HepG2 (cell line): Measurements from ENCODE around the gene ZNF607. TPM values are rescaled to one million over a fixed set of nuclear protein-coding genes. Genes with fewer than 3 reads are reported as not detected.

Experiments used
- ARID2 ChIP-seq: sonication (generic); formaldehyde crosslinking; IDR thresholded peaks from 2 replicates; pipeline ENCODE4 v1.8.1; 2022; ENCODE audit warnings: mild to moderate bottlenecking, missing genetic modification reagents, borderline replicate concordance
- CHD2 ChIP-seq: IDR thresholded peaks from 2 replicates; pipeline ENCODE4 v1.6.1; 2011; ENCODE audit warnings: low read depth, low read length, improper control_type of control experiment
- EHMT2 ChIP-seq: fragments of 200-600 bp; sonication (generic); IDR thresholded peaks from 2 replicates; pipeline ENCODE4 v1.7.0; 2017; ENCODE audit warnings: antibody characterized with exemption, low read depth, low read length, borderline replicate concordance
- KDM5A ChIP-seq: fragments of 200-600 bp; sonication (generic); IDR thresholded peaks from 2 replicates; pipeline ENCODE4 v1.7.0; 2018; ENCODE audit warnings: antibody characterized with exemption, mild to moderate bottlenecking, low read length, borderline replicate concordance
- NFIB ChIP-seq: sonication (generic); formaldehyde crosslinking; IDR thresholded peaks from 2 replicates; pipeline ENCODE4 v1.9.0; 2021; ENCODE audit warnings: missing genetic modification reagents, mild to moderate bottlenecking, borderline replicate concordance
- PAF1 ChIP-seq: IDR thresholded peaks from 2 replicates; pipeline ENCODE4 v1.6.1; 2016; ENCODE audit warnings: missing genetic modification reagents, missing compliant biosample characterization
- SCMH1 ChIP-seq: sonication (generic); formaldehyde crosslinking; IDR thresholded peaks from 2 replicates; pipeline ENCODE4 v1.9.0; 2021; ENCODE audit warnings: missing genetic modification reagents, mild to moderate bottlenecking, borderline replicate concordance
- SP1 ChIP-seq, 2 experiments: fragments of 450-650 bp in 1 of 2; sonication (generic) in 1 of 2; formaldehyde crosslinking in 1 of 2; IDR thresholded peaks; 2 replicates each; pipeline versions ENCODE4 v1.4.0 to v1.6.1; 2016 to 2020; ENCODE audit warnings: missing genetic modification reagents in 1 of 2
- ZNF274 ChIP-seq: sonication (generic); formaldehyde crosslinking; IDR thresholded peaks from 2 replicates; pipeline ENCODE4 v1.5.1; 2020; ENCODE audit warnings: mild to moderate bottlenecking, missing genetic modification reagents
- ZNF326 ChIP-seq: sonication (generic); formaldehyde crosslinking; IDR thresholded peaks from 2 replicates; pipeline ENCODE4 v1.4.0; 2020; ENCODE audit warnings: missing genetic modification reagents, borderline replicate concordance
- ZNF496 ChIP-seq: sonication (generic); formaldehyde crosslinking; IDR thresholded peaks from 2 replicates; pipeline ENCODE4 v1.8.1; 2023; ENCODE audit warnings: mild to moderate bottlenecking, moderate library complexity, missing genetic modification reagents; ENCODE audit not compliant: insufficient replicate concordance
- ZNF737 ChIP-seq: sonication (generic); formaldehyde crosslinking; IDR thresholded peaks from 2 replicates; pipeline ENCODE4 v1.5.0; 2020; ENCODE audit warnings: missing genetic modification reagents, mild to moderate bottlenecking, borderline replicate concordance
- ZNF768 ChIP-seq: sonication (generic); formaldehyde crosslinking; IDR thresholded peaks from 2 replicates; pipeline ENCODE4 v1.4.0; 2020; ENCODE audit warnings: missing genetic modification reagents
- ZSCAN29 ChIP-seq: sonication (generic); formaldehyde crosslinking; conservative IDR thresholded peaks from 2 replicates; pipeline ENCODE4 v1.4.0; 2020; ENCODE audit warnings: mild to moderate bottlenecking, missing genetic modification reagents
- polyA plus RNA-seq, 8 experiments: library from polyadenylated mRNA; depleted of rRNA in 3 of 8; stranded (reverse) in 7 of 8; unstranded in 1 of 8; fragments of >200 nt; fragmentation: Illumina TruSeq in 4 of 8; extraction: Trizol in 4 of 8; gene quantifications; 2 replicates each; pipeline versions ENCODE4 v1.2.1 to v1.2.3, GENCODE V29; 2011 to 2016; ENCODE audit warnings: low read depth in 4 of 8, missing spikeins in 1 of 8, mixed read lengths in 1 of 8; ENCODE audit not compliant: insufficient read depth in 1 of 8
- total RNA-seq, 5 experiments: library from RNA; depleted of rRNA; stranded (reverse); fragments of >200 nt; fragmentation: Illumina TruSeq; extraction: Trizol; gene quantifications; 2 replicates each; pipeline ENCODE4 v1.2.3, GENCODE V29; 2016; ENCODE audit warnings: low read depth in 1 of 5
- TF ChIP-seq, protein P1 (sequence below): sonication (generic); formaldehyde crosslinking; IDR thresholded peaks from 2 replicates; pipeline ENCODE4 v1.4.0; 2020; ENCODE audit warnings: missing genetic modification reagents, borderline replicate concordance
- TF ChIP-seq, protein P2 (sequence below), 2 experiments: fragments of 450-650 bp in 1 of 2; sonication (generic) in 1 of 2; formaldehyde crosslinking; IDR thresholded peaks; 2 replicates each; pipeline versions ENCODE4 v1.5.0 to v1.8.0; 2020 to 2022; ENCODE audit warnings: mild to moderate bottlenecking in 1 of 2, missing genetic modification reagents in 1 of 2
- TF ChIP-seq, protein P3 (sequence below): IDR thresholded peaks from 2 replicates; pipeline ENCODE4 v1.6.1; 2016; ENCODE audit warnings: missing biosample characterization, missing genetic modification reagents, low read depth
- TF ChIP-seq, protein P4 (sequence below): sonication (generic); formaldehyde crosslinking; IDR thresholded peaks from 2 replicates; pipeline ENCODE4 v1.5.0; 2020; ENCODE audit warnings: mild to moderate bottlenecking, missing genetic modification reagents

The ZNF607 gene
- total and polyA plus RNA-seq, 2 of the 13 experiments (the other 11 are each of a cell fraction or from before 2014, with no cell fraction given): 3.8 to 8.3 TPM

DNA sequence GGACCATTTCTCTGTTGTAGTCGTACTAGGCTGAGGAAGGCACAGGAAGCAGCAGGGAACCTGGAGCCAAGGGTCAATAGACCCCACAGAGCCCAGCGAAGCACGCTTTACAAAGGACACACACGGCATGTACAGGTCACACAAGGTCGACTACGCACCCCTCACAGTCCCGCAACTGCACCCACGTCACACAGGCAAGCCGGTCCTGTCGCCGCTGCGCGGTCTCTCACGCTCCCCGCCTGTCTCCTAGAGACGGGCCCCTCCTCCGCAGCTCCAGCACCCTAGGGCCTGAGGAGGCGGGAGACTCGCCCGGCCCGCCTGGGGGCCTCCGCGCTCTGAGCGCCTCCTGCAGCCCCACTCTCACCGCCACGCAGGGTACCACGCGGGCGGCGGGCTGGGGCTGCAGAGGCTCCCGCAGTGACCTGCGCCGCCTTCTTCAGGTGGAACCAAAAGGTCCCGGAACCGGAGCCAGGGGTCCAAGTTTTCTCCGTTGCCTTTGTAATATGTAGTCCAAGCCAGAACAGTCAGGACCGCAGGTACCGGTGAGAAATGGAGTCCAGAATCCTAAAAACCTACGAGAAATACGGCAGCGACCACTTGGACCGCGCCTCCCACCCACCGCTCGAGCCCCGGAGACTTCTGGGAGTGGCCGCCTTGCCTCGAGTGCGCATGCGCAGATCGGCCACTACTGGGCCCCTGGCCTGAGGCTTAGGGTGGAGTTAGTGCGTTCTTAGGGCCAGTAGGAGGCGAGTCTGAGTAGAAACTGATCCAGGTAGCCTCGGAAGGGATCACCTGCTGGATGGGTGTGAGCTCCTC lies at the start of gene ZNF607 (continued):
- TF ChIP-seq, protein P1, sequence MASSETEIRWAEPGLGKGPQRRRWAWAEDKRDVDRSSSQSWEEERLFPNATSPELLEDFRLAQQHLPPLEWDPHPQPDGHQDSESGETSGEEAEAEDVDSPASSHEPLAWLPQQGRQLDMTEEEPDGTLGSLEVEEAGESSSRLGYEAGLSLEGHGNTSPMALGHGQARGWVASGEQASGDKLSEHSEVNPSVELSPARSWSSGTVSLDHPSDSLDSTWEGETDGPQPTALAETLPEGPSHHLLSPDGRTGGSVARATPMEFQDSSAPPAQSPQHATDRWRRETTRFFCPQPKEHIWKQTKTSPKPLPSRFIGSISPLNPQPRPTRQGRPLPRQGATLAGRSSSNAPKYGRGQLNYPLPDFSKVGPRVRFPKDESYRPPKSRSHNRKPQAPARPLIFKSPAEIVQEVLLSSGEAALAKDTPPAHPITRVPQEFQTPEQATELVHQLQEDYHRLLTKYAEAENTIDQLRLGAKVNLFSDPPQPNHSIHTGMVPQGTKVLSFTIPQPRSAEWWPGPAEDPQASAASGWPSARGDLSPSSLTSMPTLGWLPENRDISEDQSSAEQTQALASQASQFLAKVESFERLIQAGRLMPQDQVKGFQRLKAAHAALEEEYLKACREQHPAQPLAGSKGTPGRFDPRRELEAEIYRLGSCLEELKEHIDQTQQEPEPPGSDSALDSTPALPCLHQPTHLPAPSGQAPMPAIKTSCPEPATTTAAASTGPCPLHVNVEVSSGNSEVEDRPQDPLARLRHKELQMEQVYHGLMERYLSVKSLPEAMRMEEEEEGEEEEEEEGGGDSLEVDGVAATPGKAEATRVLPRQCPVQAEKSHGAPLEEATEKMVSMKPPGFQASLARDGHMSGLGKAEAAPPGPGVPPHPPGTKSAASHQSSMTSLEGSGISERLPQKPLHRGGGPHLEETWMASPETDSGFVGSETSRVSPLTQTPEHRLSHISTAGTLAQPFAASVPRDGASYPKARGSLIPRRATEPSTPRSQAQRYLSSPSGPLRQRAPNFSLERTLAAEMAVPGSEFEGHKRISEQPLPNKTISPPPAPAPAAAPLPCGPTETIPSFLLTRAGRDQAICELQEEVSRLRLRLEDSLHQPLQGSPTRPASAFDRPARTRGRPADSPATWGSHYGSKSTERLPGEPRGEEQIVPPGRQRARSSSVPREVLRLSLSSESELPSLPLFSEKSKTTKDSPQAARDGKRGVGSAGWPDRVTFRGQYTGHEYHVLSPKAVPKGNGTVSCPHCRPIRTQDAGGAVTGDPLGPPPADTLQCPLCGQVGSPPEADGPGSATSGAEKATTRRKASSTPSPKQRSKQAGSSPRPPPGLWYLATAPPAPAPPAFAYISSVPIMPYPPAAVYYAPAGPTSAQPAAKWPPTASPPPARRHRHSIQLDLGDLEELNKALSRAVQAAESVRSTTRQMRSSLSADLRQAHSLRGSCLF: no peak
- no peak for TF ChIP-seq ARID2 (CRISPR knock-in tag)
- no peak for TF ChIP-seq ZNF737 (CRISPR knock-in tag)
- peak; percentile 54; the same call in 1 of the 2 replicates for TF ChIP-seq ZNF768 (CRISPR knock-in tag)
- TF ChIP-seq ZSCAN29: no peak
- TF ChIP-seq PAF1 (CRISPR knock-in tag): no peak
- TF ChIP-seq NFIB (CRISPR knock-in tag): no peak
- TF ChIP-seq ZNF274 (CRISPR knock-in tag): peak; percentile 91; the same call in 1 of the 2 replicates
- no peak for TF ChIP-seq ZNF326 (CRISPR knock-in tag)
- no peak for TF ChIP-seq ZNF496 (CRISPR knock-in tag)
- TF ChIP-seq, protein P2, sequence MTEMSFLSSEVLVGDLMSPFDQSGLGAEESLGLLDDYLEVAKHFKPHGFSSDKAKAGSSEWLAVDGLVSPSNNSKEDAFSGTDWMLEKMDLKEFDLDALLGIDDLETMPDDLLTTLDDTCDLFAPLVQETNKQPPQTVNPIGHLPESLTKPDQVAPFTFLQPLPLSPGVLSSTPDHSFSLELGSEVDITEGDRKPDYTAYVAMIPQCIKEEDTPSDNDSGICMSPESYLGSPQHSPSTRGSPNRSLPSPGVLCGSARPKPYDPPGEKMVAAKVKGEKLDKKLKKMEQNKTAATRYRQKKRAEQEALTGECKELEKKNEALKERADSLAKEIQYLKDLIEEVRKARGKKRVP (CRISPR knock-in tag; IDR thresholded peaks at IDR 0.05): no peak
- TF ChIP-seq, protein P3, sequence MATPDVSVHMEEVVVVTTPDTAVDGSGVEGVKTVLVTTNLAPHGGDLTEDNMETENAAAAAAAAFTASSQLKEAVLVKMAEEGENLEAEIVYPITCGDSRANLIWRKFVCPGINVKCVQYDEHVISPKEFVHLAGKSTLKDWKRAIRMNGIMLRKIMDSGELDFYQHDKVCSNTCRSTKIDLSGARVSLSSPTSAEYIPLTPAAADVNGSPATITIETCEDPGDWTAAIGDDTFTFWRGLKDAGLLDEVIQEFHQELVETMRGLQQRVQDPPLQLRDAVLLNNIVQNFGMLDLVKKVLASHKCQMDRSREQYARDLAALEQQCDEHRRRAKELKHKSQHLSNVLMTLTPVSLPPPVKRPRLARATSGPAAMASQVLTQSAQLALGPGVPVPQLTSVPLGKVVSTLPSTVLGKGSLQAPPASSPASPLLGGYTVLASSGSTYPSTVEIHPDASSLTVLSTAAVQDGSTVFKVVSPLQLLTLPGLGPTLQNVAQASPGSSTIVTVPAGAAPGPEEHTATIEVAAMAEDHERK (CRISPR knock-in tag): no peak
- TF ChIP-seq SCMH1: no peak
- TF ChIP-seq SP1 (IDR thresholded peaks at IDR 0.05): no peak
- TF ChIP-seq SP1 (CRISPR knock-in tag; IDR thresholded peaks at IDR 0.05): no peak; the same call in 1 of the 2 replicates
- no peak for TF ChIP-seq CHD2
- no peak for TF ChIP-seq KDM5A
- no peak for TF ChIP-seq EHMT2
- TF ChIP-seq, protein P4, sequence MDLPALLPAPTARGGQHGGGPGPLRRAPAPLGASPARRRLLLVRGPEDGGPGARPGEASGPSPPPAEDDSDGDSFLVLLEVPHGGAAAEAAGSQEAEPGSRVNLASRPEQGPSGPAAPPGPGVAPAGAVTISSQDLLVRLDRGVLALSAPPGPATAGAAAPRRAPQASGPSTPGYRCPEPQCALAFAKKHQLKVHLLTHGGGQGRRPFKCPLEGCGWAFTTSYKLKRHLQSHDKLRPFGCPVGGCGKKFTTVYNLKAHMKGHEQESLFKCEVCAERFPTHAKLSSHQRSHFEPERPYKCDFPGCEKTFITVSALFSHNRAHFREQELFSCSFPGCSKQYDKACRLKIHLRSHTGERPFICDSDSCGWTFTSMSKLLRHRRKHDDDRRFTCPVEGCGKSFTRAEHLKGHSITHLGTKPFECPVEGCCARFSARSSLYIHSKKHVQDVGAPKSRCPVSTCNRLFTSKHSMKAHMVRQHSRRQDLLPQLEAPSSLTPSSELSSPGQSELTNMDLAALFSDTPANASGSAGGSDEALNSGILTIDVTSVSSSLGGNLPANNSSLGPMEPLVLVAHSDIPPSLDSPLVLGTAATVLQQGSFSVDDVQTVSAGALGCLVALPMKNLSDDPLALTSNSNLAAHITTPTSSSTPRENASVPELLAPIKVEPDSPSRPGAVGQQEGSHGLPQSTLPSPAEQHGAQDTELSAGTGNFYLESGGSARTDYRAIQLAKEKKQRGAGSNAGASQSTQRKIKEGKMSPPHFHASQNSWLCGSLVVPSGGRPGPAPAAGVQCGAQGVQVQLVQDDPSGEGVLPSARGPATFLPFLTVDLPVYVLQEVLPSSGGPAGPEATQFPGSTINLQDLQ (CRISPR knock-in tag): peak; percentile 35; the same call in 1 of the 2 replicates
